ENCODE data around the gene UBE2E3.

GRCh38 chr2:181038796-181039195, 58.4 kb downstream of the UBE2E3 start:
- TF ChIP-seq POLR2AphosphoS5 (IDR thresholded peaks at IDR 0.05) (no peak), CTCF (IDR thresholded peaks at IDR 0.05 in 8 of 11, conservative IDR thresholded peaks at IDR 0.05 in 3 of 11) (no peak), POLR2A (IDR thresholded peaks at IDR 0.05) (no peak)

All from spleen (tissue), 7 donors.